Upper lobe of left lung (tissue), 6 donors: ENCODE measurements around the gene TLCD5. TPM values are rescaled to one million over a fixed set of nuclear protein-coding genes. Genes with fewer than 3 reads are reported as not detected.

ENCODE experiments used
- ATAC-seq, 2 donors: fragments of 200-7000 bp; cut with Tn5 transposase; one replicate each; pipeline ENCODE4 v1.9.1; 2022; ENCODE audit warnings: mild to moderate bottlenecking in 2 of 2, moderate library complexity in 2 of 2; ENCODE audit not compliant: low FRiP score in 2 of 2
- DNase-seq, 2 donors: peaks; one replicate each; pipeline ENCODE4 v3.0.0-alpha.2; 2019 to 2020
- H3K27ac ChIP-seq, 4 donors: fragments of 200-600 bp; sonication (generic); one replicate each; pipeline ENCODE4 v1.5.1; 2016 to 2019
- H3K27me3 ChIP-seq, 4 donors: fragments of 200-600 bp; sonication (generic); one replicate each; pipeline ENCODE4 v1.5.1; 2017 to 2019
- H3K36me3 ChIP-seq, 4 donors: fragments of 200-600 bp; sonication (generic); one replicate each; pipeline ENCODE4 v1.5.1; 2016 to 2019
- H3K4me1 ChIP-seq, 4 donors: fragments of 200-600 bp; sonication (generic); one replicate each; pipeline ENCODE4 v1.5.1; 2018 to 2019
- H3K4me3 ChIP-seq, 4 donors: fragments of 200-600 bp; sonication (generic); one replicate each; pipeline ENCODE4 v1.5.1; 2017 to 2019; ENCODE audit warnings: mild to moderate bottlenecking in 2 of 4, moderate library complexity in 1 of 4
- H3K9me3 ChIP-seq, 4 donors: fragments of 200-600 bp; sonication (generic); one replicate each; pipeline ENCODE4 v1.5.1; 2018 to 2019
- CTCF ChIP-seq, 6 experiments: fragments of 450-650 bp in 4 of 6; fragments of 200-600 bp in 2 of 6; sonication (generic) in 2 of 6; IDR thresholded peaks; one replicate each; pipeline ENCODE4 v1.5.1; 2016 to 2019; ENCODE audit warnings: antibody characterized with exemption in 6 of 6
- EP300 ChIP-seq, 4 donors: sonication (generic); formaldehyde crosslinking; IDR thresholded peaks; one replicate each; pipeline ENCODE4 v1.5.1; 2017; ENCODE audit warnings: antibody characterized with exemption in 4 of 4, control low read depth in 2 of 4
- POLR2A ChIP-seq, 4 donors: fragments of 450-650 bp; IDR thresholded peaks; one replicate each; pipeline ENCODE4 v1.5.1; 2016 to 2017; ENCODE audit warnings: antibody characterized with exemption in 4 of 4, mild to moderate bottlenecking in 2 of 4
- POLR2AphosphoS5 ChIP-seq, 2 donors: sonication (generic); formaldehyde crosslinking; IDR thresholded peaks; one replicate each; pipeline ENCODE4 v1.5.1; 2017; ENCODE audit warnings: antibody characterized with exemption in 2 of 2
- WGBS, 2 donors: methylation state at CpG; one replicate each; pipeline ENCODE4 v1.1.5; 2017 to 2018; 5-methylcytosine and 5-hydroxymethylcytosine counted together
- total RNA-seq, 6 donors: library from RNA; depleted of rRNA in 4 of 6; stranded (reverse); fragments of >200 nt in 4 of 6; gene quantifications; one replicate each; pipeline versions ENCODE4 v1.1.0 to v1.2.1, GENCODE V29; 2016 to 2021
- donor health status: DM: no; HTN: no; CAD: no; lungs with moderate emphysema.
- donor health status: DM: no; HTN: yes; CAD: no; lungs with severe emphysema.

Gene TLCD5
- total RNA-seq, 6 donors from 2014 or later, result 1.2 to 5.4 (median 3.1) TPM

GRCh38 chr11:120305286-120305685, 19.8 kb upstream of the TLCD5 start:
- DNase-seq (no peak), ATAC-seq (no peak)
- no peak for TF ChIP-seq CTCF (IDR thresholded peaks at IDR 0.05)
- no peak for TF ChIP-seq POLR2AphosphoS5 (IDR thresholded peaks at IDR 0.05)
- no peak for TF ChIP-seq POLR2A (IDR thresholded peaks at IDR 0.05)
- no peak for TF ChIP-seq EP300 (IDR thresholded peaks at IDR 0.05)
- H3K27me3 ChIP-seq, result no peaks in the 10 kb centered on the region
- no peaks in the 10 kb centered on the region for H3K9me3 ChIP-seq
- no peak overlapping the region for H3K4me3 ChIP-seq
- no peak overlapping the region for H3K27ac ChIP-seq
- H3K4me1 ChIP-seq, result peaks cover 0 to 19% (median 9%) of the 10 kb centered on the region in 4 donors
- WGBS, 2 donors, result 70 to 75% methylated on average over 9 to 12 of the region's 12 CpGs
- H3K36me3 ChIP-seq, result no peaks in the 10 kb centered on the region

- WGBS, 2 donors, result 65 to 66% methylated on average over 10 to 11 of the region's 11 CpGs
- Histone ChIP-seq H3K9me3 (no peaks in the 10 kb centered on the region), H3K27me3 (no peaks in the 10 kb centered on the region), H3K36me3 (no peaks in the 10 kb centered on the region), H3K4me1 (peaks cover 0 to 13% (median 12%) of the 10 kb centered on the region in 4 donors), H3K27ac (no peak overlapping the region), H3K4me3 (no peak overlapping the region)
- TF ChIP-seq EP300 (IDR thresholded peaks at IDR 0.05), result no peak
- TF ChIP-seq POLR2A (IDR thresholded peaks at IDR 0.05), result no peak
- no peak for TF ChIP-seq POLR2AphosphoS5 (IDR thresholded peaks at IDR 0.05)
- TF ChIP-seq CTCF (IDR thresholded peaks at IDR 0.05), result no peak
- ATAC-seq (peak in 1 of 2 donors; percentile 49), DNase-seq (no peak)
These were observed 18.4 kb upstream of the TLCD5 start for GRCh38 chr11:120306519-120307242.

GRCh38 chr11:120307476-120307875, 17.6 kb upstream of the TLCD5 start:
- H3K27me3 ChIP-seq, result no peaks in the 10 kb centered on the region
- no peaks in the 10 kb centered on the region for H3K36me3 ChIP-seq
- DNase-seq (no peak), ATAC-seq (no peak)
- no peak overlapping the region for H3K27ac ChIP-seq
- WGBS, 2 donors, result 88 to 90% methylated on average over 11 of the region's 11 CpGs
- no peaks in the 10 kb centered on the region for H3K9me3 ChIP-seq
- no peak overlapping the region for H3K4me3 ChIP-seq
- H3K4me1 ChIP-seq, result peaks cover 0 to 13% (median 8%) of the 10 kb centered on the region in 4 donors
- no peak for TF ChIP-seq POLR2AphosphoS5 (IDR thresholded peaks at IDR 0.05)

GRCh38 chr11:120308081-120308480, 17.0 kb upstream of the TLCD5 start:
- ATAC-seq, result no peak
- Histone ChIP-seq H3K36me3 (no peaks in the 10 kb centered on the region), H3K27me3 (no peaks in the 10 kb centered on the region), H3K9me3 (no peaks in the 10 kb centered on the region), H3K4me3 (no peak overlapping the region), H3K27ac (no peak overlapping the region), H3K4me1 (peaks cover 0 to 7% (median 3%) of the 10 kb centered on the region in 4 donors)
- DNase-seq, result no peak
- TF ChIP-seq POLR2A (IDR thresholded peaks at IDR 0.05), result no peak
- 82 to 91% methylated on average over 7 of the region's 7 CpGs for WGBS, 2 donors

- no peaks in the 10 kb centered on the region for H3K27me3 ChIP-seq
- no peak overlapping the region for H3K4me3 ChIP-seq
- peak in 1 of 2 donors; percentile 44 for DNase-seq
- TF ChIP-seq EP300 (IDR thresholded peaks at IDR 0.05) (no peak), POLR2AphosphoS5 (IDR thresholded peaks at IDR 0.05) (no peak), CTCF (IDR thresholded peaks at IDR 0.05) (no peak), POLR2A (IDR thresholded peaks at IDR 0.05) (no peak)
- ATAC-seq, result no peak
- peaks cover 0 to 5% (median 2%) of the 10 kb centered on the region in 4 donors for H3K4me1 ChIP-seq
- no peak overlapping the region for H3K27ac ChIP-seq
- H3K36me3 ChIP-seq, result no peaks in the 10 kb centered on the region
- 68 to 72% methylated on average over 3 of the region's 3 CpGs for WGBS, 2 donors
- H3K9me3 ChIP-seq, result no peaks in the 10 kb centered on the region
These were observed 14.2 kb upstream of the TLCD5 start for GRCh38 chr11:120310870-120311269.

- Histone ChIP-seq H3K9me3 (no peaks in the 10 kb centered on the region), H3K36me3 (no peaks in the 10 kb centered on the region), H3K27ac (no peak overlapping the region), H3K4me1 (peaks cover 12 to 19% (median 14%) of the 10 kb centered on the region in 4 donors), H3K4me3 (no peak overlapping the region), H3K27me3 (no peaks in the 10 kb centered on the region)
- ATAC-seq (no peak), DNase-seq (no peak)
- TF ChIP-seq POLR2A (IDR thresholded peaks at IDR 0.05) (no peak), EP300 (IDR thresholded peaks at IDR 0.05) (no peak), CTCF (IDR thresholded peaks at IDR 0.05) (no peak), POLR2AphosphoS5 (IDR thresholded peaks at IDR 0.05) (no peak)
- WGBS, 2 donors, result 75 to 80% methylated on average over 2 to 3 of the region's 3 CpGs
These were observed 10.2 kb upstream of the TLCD5 start for GRCh38 chr11:120314861-120315260.
